Astrocyte (in vitro differentiated cells and primary cell): Measurements from ENCODE around the gene KIAA1586.

Source experiments
- EZH2 ChIP-seq: IDR thresholded peaks from 2 replicates; pipeline ENCODE4 v1.6.1; 2012; ENCODE audit warnings: mild to moderate bottlenecking, low read length, inconsistent platforms; ENCODE audit not compliant: insufficient read depth
- TF ChIP-seq, protein P1 (sequence below): IDR thresholded peaks from 2 replicates; pipeline ENCODE4 v1.5.1; 2011; ENCODE audit warnings: low read depth, mild to moderate bottlenecking, inconsistent platforms, low read length, moderate library complexity; ENCODE audit not compliant: insufficient read depth

DNA sequence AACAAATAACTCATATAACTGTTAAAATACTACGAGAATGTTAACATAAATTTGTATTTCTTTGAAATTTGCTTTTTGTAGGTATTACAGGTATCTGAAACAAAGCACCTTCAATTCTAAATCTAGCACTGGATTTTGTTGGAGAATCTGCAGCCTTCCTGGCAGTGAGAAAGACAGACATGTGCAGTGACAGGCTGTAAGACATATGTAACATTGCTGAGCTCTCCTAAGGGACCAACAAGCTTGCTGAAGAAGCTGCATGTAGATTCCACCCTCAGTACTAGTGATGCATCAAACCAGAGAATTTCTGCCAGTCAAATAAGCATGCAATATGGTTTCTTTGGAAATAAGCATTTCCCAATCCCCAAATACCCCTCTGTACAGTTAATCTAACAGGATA lies 20.5 kb upstream of the KIAA1586 start:
- TF ChIP-seq, protein P1, sequence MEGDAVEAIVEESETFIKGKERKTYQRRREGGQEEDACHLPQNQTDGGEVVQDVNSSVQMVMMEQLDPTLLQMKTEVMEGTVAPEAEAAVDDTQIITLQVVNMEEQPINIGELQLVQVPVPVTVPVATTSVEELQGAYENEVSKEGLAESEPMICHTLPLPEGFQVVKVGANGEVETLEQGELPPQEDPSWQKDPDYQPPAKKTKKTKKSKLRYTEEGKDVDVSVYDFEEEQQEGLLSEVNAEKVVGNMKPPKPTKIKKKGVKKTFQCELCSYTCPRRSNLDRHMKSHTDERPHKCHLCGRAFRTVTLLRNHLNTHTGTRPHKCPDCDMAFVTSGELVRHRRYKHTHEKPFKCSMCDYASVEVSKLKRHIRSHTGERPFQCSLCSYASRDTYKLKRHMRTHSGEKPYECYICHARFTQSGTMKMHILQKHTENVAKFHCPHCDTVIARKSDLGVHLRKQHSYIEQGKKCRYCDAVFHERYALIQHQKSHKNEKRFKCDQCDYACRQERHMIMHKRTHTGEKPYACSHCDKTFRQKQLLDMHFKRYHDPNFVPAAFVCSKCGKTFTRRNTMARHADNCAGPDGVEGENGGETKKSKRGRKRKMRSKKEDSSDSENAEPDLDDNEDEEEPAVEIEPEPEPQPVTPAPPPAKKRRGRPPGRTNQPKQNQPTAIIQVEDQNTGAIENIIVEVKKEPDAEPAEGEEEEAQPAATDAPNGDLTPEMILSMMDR, result no peak
- no peak for TF ChIP-seq EZH2
